Left ventricle myocardium inferior (tissue), 1 donor: ENCODE measurements around the gene PSMD1. TPM values are rescaled to one million over a fixed set of nuclear protein-coding genes. Genes with fewer than 3 reads are reported as not detected.

ENCODE experiments used
- DNase-seq: peaks from one replicate; pipeline ENCODE4 v3.0.0-alpha.2; 2020
- H3K27ac ChIP-seq: fragments of 200-600 bp; replicated peaks from 2 replicates; pipeline ENCODE4 v1.8.0; 2021
- H3K27me3 ChIP-seq: fragments of 200-600 bp; 2 replicates; pipeline ENCODE4 v1.8.0; 2021; ENCODE audit warnings: low read depth
- H3K36me3 ChIP-seq: fragments of 200-600 bp; 2 replicates; pipeline ENCODE4 v1.8.0; 2021
- H3K4me1 ChIP-seq: fragments of 200-600 bp; 2 replicates; pipeline ENCODE4 v1.8.0; 2021
- H3K4me3 ChIP-seq: fragments of 200-600 bp; 2 replicates; pipeline ENCODE4 v1.8.0; 2021; ENCODE audit warnings: mild to moderate bottlenecking, moderate library complexity
- H3K9me3 ChIP-seq: fragments of 200-600 bp; replicated peaks from 2 replicates; pipeline ENCODE4 v1.8.0; 2021
- CTCF ChIP-seq: fragments of 200-600 bp; IDR thresholded peaks from 2 replicates; pipeline ENCODE4 v1.8.0; 2021; ENCODE audit warnings: antibody characterized with exemption, mild to moderate bottlenecking, borderline replicate concordance
- intact Hi-C: fragments of 100-400 bp; cut with micrococcal nuclease; formaldehyde crosslinking; loops from one replicate; pipeline ENCODE4 v1.11.0; 2022
- total RNA-seq: library from RNA; stranded (reverse); fragmentation: NEBNext Ultra II Directional; extraction: Animal tissue kit (Norgen Biotek cat#: 25700); gene quantifications from one replicate; pipeline ENCODE4 v1.2.1, GENCODE V29; 2021
- donor health status: DM: no; HTN: yes; CAD: no; lungs with severe emphysema.

PSMD1 gene
- total RNA-seq, 1 donor from 2014 or later = 90.5 TPM

GRCh38 chr2:231111987-231112386 is 55.3 kb downstream of the PSMD1 start:
- Histone ChIP-seq H3K27me3 (no peaks in the 10 kb centered on the region), H3K4me3 (no peak overlapping the region), H3K27ac (no peak overlapping the region), H3K9me3 (no peaks in the 10 kb centered on the region), H3K36me3 (peaks cover 14% of the 10 kb centered on the region), H3K4me1 (peaks cover 32% of the 10 kb centered on the region)
- TF ChIP-seq CTCF = no peak
- no peak for DNase-seq
- intact Hi-C loops = no loop called here

- H3K27ac ChIP-seq = no peak overlapping the region
- H3K27me3 ChIP-seq = no peaks in the 10 kb centered on the region
- no peaks in the 10 kb centered on the region for H3K9me3 ChIP-seq
- DNase-seq = no peak
- H3K36me3 ChIP-seq = peaks cover 12% of the 10 kb centered on the region
- intact Hi-C loops = no loop called here
- H3K4me3 ChIP-seq = no peak overlapping the region
- peaks cover 19% of the 10 kb centered on the region for H3K4me1 ChIP-seq
- no peak for TF ChIP-seq CTCF
Observed at GRCh38 chr2:231113489-231113888, 56.8 kb downstream of the PSMD1 start.

GRCh38 chr2:231115651-231116050 is 59.0 kb downstream of the PSMD1 start:
- TF ChIP-seq CTCF = no peak
- H3K4me1 ChIP-seq = peaks cover 14% of the 10 kb centered on the region
- no peak for DNase-seq
- H3K36me3 ChIP-seq = no peaks in the 10 kb centered on the region
- intact Hi-C loops = no loop called here
- no peaks in the 10 kb centered on the region for H3K27me3 ChIP-seq
- no peaks in the 10 kb centered on the region for H3K9me3 ChIP-seq
- no peak overlapping the region for H3K4me3 ChIP-seq
- no peak overlapping the region for H3K27ac ChIP-seq

GRCh38 chr2:231117148-231117547 is 60.5 kb downstream of the PSMD1 start:
- no peak for TF ChIP-seq CTCF
- Histone ChIP-seq H3K27me3 (no peaks in the 10 kb centered on the region), H3K4me1 (no peaks in the 10 kb centered on the region), H3K27ac (no peak overlapping the region), H3K4me3 (no peak overlapping the region), H3K36me3 (no peaks in the 10 kb centered on the region), H3K9me3 (no peaks in the 10 kb centered on the region)
- DNase-seq = no peak
- intact Hi-C loops = no loop called here

GRCh38 chr2:231117922-231118613 is 61.4 kb downstream of the PSMD1 start:
- H3K27me3 ChIP-seq = no peaks in the 10 kb centered on the region
- intact Hi-C loops = no loop called here

More at GRCh38 chr2:231117922-231118613, 61.4 kb downstream of the PSMD1 start:
- no peak for DNase-seq
- no peaks in the 10 kb centered on the region for H3K9me3 ChIP-seq
- H3K27ac ChIP-seq = no peak overlapping the region
- peaks cover 7% of the 10 kb centered on the region for H3K4me1 ChIP-seq
- H3K36me3 ChIP-seq = no peaks in the 10 kb centered on the region
- no peak for TF ChIP-seq CTCF
- H3K4me3 ChIP-seq = no peak overlapping the region
